Activated effector memory CD4-positive, alpha-beta T cell treated with anti-CD3 and anti-CD28 coated beads, Interleukin-2, amount 50 U/mL, for 16 hours (primary cell): ENCODE data around the gene MAD1L1.

ENCODE experiments used
- DNase-seq: peaks from one replicate; pipeline ENCODE4 v3.0.0-alpha.2; 2020

The MAD1L1 gene

DNA sequence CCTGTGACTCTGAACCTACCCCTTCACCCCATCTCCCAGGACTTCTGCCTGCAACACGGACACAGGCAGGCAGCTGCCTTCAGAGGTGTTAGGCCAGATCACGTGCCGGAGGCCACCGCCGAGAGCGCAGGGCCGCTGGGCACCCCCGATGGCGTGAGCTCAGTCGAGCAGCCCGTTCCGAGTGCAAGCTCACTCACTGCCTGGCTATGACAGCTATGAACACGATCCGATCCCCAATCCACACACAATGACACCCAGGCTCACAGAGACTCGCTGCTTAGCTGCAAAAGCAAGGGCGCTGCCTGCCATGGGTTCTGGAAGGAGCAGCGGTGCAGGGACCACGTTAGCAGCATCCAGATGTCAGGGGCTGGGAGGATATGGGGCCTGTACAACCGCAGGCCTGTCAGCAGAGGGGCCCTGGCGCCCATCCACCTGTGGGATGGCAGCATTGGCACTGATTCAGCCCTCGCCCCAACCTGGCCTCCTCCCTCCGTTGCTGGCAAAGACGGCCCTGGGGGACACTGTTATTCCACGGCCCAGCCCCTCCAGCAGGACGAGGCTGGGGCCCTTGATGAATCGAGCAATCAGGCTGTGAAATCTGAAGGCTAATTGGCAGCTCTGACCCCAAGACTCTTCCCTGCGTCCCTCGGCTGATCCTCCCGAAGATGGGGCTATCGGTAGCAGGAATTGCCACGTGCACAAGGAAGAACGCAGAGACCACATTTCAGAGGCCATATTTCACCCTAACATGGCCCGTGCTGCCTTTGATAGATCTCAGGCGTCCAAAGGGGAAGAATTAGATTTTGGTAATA lies 332.6 kb downstream of the MAD1L1 start:
- DNase-seq: no peak

DNA sequence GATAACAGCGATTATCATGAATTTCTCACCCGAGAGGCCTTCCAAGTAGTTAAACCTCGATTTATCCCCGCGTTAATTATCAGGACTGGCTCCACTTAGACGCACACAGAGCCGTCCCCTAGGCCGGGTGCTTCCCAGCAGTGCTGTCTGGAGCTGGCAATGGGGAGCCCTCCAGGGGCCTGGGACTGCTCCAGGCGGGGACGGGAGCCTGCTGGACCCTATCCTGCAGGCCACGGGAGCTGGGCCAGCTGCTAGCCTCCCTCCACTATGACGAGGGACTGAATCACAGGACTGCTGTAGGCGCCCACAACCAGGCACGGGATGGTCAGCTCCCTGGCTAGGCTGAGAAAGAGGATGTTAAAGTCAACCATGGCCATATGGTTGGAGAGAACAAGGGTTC lies 333.5 kb downstream of the MAD1L1 start:
- no peak for DNase-seq

DNA sequence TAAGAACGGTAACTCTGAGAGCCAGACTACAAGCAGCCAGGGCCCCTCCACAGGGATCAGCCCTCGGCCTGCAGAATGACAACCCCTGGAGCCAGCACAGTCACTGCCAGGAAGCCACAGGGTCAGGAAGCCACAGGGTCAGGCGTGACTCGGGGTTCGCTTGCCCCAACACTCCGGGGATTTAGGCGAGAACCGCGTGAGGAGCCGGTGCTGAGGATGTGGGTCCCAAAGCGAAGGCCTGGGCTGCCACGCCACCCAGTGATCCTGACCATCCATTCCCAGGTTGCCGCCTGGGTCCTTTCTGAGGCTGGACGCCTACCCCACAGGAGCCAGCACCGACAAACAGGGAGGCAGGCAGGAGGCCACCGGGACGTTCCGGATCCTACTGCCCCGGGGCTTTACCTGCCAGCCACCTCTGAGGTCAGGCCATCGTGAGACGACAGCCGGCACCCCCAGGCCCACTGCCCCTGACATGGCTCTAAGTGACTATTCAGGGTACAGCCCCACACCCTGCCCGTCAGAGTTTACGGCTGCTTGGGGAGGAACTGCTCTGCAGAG lies 334.0 kb downstream of the MAD1L1 start:
- no peak for DNase-seq

DNA sequence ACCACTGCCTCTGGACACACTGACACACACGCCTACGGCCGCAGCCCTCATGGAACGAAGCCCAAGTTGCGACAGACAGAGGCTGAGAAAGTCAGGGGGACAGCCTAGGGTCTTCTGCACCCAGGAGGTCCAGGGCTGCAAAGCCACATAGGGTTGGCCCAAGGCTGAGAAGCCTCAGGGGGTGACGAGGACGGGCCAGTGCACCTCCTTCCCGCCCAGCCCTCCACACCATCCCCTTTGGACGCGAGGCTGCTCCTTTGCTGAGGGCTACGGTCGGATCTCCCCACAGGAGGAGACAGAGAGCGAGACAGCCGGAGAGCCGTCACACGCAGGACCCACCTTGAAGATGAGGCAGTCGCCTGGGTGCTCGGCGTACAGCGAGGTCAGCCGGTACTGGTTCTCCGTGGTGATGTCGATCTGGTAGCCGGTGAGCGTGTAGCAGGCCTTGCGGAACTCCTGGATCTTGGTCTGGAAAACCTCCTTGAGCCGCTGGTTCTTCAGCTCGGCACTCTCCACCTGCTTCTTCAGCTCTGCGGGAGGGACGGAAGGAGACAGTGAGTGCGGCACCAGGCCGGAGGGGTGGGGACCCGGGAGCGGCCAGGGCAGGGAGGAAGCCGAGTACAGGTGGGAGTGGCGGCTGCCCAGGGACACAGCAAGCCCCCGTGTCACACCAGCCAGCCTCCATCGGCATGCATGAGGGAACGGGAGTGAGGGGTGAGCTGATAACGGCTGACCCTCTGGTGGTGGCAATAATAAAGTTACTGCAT lies 334.7 kb downstream of the MAD1L1 start:
- no peak for DNase-seq

- no peak for DNase-seq
Measured at GRCh38 chr7:1897076-1897860, 335.5 kb downstream of the MAD1L1 start.

- DNase-seq: no peak
Measured at GRCh38 chr7:1895664-1896515, 336.9 kb downstream of the MAD1L1 start.

DNA sequence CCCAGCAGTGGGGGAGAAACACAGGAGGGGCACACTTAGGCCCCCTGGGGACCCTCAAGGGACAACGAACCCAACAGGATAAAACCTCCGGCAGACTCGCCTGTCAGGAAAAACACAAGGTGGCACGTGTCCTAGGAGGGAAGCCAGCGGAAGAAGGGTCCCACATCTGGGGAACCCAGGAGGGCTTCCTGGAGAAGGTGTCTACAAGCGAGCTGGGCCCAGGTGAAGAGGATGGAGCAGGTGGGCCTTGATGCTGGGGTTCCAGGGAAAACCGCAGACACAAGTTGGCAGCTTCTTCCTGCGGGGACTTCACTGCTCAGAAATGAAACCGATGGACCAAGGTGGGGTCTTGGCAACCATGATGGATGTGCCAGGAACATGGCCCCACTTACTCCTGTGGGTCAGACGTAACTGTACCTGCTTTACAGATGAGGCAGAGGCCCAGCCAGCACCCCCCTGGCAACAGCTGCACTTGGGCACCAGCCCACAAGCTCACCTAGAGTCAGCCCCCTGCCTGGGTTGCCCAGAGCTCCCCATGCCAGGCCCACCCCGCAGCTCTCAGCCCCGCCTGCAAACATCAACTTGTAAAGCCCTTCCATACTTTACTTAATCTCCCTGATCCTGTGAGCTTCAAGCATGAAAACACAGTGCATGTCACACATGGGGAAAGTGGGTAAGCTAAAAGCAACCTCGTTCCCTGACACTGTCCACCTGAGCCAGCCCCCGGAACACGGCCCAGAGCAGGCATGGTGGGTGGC lies 337.7 kb downstream of the MAD1L1 start:
- no peak for DNase-seq

DNA sequence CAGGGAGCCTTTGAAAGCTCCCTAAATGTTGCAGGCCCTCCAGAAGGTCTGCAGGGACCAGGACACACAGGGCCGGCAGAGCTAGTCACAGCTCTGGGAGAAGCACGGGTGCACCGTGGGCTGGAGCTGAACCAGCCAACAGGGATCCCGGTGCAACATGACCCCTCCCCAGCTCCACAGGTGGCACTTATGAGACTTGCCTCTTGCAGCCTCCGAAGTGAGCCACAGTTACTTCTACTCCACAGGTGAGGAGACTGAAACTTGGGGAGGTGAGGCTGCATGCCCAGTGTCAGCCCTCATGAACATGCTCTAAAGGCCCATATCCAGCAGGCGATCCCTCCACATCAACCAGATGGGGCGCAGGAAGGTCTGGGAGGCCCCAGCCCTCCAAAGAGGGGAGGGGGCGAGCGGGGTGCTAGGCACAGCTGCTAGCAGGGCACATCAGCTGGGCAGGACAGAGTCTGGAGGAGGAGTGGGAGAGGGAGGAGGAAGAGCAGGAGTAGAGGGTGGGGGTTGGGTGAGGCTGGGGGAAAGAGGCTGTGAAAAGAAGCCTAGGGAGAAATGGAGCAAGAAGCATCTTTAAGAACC lies 338.3 kb downstream of the MAD1L1 start:
- no peak for DNase-seq

GRCh38 chr7:1893451-1893850 lies 339.3 kb downstream of the MAD1L1 start:
- DNase-seq: no peak

DNA sequence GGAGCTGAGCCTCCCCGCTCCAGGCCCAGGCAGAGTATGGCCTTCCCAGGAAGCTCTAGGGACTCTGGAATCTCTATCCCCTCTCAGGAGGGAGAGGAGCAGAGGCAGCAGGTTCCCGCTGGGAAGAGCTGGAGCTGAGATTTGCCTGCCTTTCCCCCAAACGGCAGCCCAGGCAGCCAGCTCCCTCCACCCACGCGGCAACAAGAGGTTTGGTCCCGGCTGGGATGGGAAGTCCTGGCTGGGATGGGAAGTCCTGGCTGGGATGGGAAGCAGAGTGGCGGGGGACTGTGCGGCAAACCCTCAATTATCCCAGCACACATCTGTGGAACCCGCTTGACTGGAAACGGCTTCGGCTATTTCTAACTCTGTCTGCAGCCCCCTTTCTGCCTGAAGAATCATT lies 339.7 kb downstream of the MAD1L1 start:
- DNase-seq: no peak

DNA sequence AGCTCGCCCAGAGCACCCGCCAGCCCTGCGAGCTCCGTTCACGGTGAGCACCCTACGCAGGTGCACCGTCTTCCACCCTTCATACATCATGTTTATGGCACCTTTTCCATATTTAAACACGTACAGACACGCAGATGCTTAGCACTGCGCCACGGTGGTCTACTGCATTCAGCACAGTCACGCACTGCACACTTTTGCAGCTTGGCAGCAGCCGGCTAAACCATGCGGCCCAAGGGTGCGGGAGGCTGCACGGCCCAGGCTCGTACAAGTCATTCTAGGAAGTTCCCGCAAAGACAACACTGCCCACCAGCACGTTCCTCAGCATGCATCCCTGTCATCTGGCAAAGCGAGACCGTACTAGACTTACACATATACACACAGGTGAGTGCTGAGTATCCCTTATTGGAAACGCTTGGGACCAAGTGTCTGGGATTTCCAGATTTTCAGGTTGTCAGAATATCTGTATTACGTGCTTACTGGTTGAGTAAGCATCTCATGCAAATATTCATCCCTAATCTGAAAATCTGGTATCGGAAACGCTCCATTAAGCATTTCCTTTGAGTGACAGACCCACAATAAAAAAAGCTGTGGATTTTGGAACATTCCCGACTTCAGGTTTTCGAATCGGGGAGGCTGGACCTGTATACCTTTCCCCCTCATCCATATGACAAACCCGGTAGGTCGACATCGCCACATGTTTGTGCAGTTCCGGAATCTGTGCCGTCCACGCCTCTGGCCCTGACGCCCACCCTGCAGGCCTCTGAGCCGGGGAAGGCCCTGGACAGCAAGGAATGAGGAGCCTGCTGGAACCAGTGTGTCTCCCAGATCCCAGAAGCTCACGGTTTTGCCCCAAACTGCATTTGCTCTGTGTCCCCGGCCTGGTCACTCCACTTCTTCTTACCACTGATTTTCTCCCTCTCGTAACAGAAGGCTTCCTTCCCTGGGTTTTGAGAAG lies 340.5 kb downstream of the MAD1L1 start:
- no peak for DNase-seq

- no peak for DNase-seq
Measured at GRCh38 chr7:1890289-1891235, 342.2 kb downstream of the MAD1L1 start.

DNA sequence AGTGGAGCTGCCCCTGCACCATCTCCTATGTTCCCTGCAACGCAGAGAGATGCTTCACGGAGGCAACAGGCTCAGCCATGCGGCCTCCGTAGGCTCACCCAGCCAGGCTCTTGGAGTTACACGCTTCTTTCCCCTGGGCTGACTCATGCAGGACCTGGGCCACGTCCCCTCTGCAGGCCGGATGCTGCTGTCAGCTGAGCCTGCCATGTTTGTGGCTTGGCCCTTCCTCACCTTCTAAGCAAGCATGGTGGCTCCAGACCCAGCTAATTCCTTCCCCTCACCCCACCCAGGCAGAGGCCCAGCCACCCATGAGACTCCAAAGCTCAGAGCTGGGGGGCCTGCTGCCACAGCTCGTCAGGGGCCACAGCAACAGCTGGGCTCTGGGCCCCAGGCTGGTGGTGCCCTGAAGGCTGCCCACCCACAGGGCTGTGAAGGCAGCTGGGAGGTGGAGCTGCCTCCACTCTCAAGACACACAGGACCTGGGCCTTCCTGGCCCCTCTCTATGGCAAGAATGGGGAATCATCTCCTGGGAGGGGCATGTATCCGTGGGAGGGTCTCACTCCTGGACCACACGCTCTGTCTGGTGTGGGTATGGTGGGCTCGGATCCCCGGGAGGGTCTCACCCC lies 343.1 kb downstream of the MAD1L1 start:
- no peak for DNase-seq

DNA sequence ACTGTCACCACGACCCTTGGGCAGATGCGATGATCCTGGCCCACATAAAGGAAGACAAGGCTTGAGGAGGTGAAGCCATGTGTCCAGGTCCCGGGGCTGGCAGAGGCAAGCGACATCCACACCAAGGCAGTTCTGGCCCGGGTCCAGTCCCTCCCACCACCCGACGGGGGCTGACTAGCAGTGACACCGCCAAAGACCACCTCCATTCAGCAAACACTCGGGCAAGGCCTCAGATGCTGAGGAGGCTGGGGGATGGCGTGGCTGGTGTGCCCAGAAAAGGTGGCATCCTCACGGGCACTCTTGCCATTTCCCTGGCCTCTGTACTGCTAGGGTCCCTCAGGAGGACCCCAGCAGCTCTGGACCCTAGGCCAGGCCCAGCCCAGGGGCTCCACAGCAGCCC lies 343.7 kb downstream of the MAD1L1 start:
- DNase-seq: no peak

DNA sequence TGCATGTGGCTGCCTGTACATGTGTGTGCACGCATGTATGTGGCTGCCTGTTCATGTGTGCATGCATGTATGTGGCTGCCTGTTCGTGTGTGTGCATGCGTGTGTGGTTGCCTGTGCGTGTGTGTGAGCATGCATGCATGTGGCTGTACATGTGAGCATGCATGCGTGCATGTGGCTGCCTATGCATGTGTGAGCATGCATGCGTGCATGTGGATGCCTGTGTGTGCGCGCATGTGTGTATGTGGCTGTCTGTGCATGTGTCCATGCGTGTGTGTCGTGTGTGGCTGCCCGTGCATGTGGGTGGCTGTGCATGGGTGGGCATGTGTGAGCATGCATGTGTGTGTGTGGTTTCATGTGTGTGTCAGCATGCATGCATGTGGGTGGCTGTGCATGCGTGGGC lies 344.3 kb downstream of the MAD1L1 start:
- no peak for DNase-seq

DNA sequence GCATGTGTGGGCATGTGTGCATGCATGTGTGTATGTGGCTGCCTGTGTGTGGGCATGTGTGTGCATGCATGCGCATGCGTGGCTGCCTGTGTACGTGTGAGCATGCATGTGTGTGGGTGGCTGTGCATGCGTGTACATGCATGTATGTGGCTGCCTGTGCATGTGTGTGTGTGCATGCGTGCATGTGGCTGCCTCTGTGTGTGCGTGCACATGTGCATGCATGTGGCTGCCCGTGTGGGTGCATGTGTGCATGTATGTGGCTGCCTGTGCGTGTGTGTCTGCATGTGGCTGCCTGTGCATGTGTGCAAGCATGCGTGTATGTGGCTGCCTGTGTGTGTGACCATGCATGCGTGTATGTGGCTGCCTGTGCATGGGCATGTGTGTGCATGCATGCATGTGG lies 345.5 kb downstream of the MAD1L1 start:
- DNase-seq: no peak

DNA sequence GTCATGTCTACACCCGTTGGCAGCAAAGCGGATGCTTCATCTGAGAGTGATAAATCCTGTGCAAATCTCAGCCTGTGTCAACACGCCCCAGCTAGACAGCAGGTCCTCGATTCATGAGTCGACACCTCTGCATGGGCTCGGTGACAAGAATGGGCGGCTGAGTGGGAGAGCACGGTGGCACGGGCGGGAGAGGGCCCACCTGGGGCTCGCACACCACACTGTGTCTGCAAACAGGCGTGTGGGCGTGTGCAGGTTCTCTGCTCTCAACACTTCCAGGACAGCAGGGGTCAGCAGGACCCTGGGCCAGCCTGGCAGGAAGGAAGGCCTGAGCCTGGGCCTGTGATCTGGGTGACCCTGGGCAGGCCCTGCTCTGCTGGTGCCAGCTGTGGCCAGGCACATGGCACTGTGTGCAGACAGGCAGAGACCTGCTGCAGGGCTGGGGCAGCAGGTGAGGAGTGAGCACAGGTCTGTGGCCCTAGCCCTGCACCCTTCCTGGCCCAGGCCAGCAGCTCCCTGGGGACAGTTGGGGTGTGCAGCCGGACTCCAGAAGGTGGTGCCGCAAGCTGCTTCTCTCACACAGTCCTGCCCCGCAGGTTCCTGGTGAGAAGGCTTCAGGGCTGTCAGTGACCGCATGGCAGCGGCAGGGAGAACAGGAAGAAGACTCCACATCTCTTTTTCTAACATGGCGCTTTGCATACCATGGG lies 346.2 kb downstream of the MAD1L1 start:
- no peak for DNase-seq
